HG03135 (cell line): Measurements from ENCODE around the gene TAS2R38.

Source experiments
- ATAC-seq: cut with Tn5 transposase; IDR thresholded peaks from one replicate; pipeline ENCODE4 v1.9.1; 2021; ENCODE audit warnings: mild to moderate bottlenecking, moderate library complexity; ENCODE audit not compliant: unreplicated experiment

The TAS2R38 gene

DNA sequence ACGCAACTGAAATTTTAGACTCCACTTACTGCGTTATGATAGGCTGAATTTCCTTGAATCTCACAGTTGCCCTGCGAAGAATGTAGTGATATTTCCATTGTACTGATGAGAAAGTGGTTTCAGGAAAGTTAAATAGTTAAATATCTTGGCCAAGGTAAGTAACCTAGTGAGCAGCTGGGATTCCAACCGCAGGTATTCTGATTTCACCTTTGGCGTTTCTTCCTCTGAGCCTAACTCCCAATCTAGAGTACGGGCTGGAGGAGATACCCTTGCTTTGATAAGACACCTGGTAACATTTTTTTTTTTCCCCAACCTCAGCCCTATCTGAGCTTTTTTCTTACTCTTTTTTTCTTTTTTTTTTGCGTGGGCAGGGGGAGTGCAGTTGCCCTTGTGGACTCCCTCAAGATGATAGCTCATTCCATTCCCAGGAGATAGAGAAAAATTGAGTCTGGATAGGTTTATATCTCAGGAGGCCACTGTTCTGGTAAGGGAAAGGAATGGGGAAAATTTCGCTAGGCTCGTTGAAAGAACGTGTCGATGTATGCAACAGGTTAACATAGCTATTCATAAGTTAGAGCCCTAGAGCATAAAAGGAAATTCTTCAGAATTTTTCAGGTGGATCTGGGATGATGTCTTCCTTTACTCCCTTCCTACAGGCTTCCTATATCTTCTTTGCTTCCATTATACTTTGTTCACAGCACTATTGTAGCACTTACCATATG is 3.1 kb upstream of the TAS2R38 start:
- no peak for ATAC-seq

DNA sequence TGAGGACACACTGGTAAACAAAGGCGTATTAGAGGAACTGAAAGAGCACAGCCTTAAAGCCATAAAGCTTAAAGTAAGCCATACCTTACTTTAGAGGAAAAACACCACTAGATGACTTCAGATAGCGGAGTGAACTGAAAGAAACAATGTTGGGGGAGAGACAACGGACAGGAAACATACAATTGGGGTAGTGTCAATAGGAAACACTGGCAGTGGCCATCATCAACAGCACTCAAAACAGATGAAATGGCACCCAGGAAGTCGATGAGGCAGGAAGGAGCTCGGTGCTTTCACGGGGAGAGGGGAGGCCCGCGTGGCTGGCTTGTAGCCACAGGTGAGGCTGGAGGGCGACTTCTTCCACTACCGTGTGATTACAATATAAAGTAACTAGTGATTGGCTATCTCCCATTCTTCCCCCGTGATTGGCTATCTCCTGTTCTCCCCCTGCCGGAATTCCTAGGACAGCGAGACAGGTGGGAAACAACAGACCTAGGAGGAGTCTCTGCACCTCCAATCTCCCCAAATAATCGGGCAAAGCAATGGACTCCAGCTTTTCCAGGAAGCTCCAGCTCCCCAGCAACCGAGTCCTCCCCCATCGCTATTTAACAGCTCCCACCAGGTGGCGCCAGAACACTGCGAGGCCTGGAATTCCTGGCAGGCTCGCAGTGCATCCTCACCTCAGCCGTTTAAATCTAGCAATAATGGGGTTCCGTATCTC is 2.4 kb upstream of the TAS2R38 start:
- peak; percentile 71 for ATAC-seq

DNA sequence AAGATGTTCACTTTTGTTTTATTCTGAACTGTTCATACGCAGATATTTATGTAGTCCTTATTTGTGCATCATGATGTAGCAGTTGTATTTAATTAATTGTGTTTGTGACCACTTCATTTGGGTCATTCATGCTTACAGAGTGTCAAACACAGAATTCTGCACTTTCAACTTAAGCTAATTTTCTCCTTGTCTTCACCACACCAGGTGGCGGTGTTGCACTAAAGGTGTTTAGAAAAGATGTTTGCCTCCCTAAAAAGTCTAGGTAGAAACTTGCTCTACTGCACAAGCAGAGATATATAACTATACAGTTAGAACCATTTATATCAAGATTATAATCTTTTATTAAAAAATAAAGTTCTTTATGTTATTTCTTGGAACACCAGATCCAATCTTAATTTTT is 1.3 kb upstream of the TAS2R38 start:
- ATAC-seq = no peak

DNA sequence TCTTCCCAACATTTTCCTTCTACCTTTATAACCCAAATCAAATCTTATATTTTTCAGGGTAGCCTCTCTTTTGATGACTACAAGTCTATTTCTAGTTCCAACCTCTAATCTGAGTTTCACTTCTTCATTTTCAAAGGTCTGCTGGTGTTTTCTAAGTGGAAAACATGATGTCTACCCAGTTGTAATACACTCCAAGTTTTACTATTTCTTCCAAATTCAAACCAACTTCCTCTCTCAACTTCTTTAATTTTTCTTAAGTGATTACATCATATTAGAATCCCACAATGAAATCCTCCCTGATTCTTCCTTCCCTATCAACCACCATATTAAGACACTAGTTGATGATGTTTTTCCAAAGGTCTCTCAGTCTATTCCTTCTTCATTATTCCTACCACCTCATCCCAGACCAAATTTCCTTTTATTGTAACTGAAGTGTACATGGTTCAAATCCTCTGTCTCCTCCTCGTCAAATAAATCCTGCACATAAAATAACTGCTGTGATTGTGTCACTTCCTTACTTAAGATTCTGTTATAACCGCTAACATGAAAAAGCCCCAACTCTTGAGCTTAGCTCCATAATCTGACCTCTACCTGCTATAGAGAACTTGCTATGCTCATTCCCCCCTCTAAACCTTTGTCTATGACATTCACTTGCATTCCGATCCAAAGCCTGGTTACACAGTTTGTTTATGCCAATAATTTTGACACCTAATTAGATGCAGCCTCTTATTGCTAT is 12.7 kb downstream of the TAS2R38 start:
- ATAC-seq = peak; percentile 70

DNA sequence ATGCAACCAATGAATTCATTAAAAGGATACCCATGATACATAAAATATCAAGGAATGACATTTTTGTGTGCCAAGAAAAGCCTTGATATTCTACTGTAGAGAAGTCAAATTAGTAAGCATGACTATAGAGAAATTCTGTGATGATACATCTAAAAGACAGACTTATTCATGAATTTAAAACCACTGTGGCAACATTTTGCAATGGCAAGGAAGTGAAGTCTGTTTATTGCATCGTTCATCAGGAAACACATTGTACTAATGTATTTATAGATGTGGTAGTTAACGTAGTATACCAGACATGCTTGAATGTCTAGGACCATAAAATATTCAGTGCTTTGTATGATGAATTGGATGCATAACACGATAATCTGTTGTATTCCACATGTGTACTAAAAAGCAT is 17.5 kb downstream of the TAS2R38 start:
- ATAC-seq = no peak

DNA sequence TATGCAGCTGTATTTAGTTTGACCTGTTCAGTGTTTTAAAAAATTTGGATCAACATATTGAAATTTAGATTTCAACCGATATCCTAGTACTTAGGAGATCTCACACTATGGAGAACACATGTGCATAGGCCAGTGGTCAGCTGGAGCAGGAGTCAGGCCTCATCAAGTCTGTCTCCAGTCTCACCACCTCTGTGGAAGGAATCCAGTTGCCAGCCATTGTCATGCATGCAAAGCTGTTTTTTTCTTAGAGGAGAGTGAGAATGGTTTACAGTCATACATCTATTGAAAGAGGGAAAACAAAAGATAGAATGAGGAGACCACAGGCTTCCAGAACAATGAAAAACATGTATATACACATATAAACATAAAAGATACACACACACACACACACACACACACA is 19.2 kb downstream of the TAS2R38 start:
- no peak for ATAC-seq

DNA sequence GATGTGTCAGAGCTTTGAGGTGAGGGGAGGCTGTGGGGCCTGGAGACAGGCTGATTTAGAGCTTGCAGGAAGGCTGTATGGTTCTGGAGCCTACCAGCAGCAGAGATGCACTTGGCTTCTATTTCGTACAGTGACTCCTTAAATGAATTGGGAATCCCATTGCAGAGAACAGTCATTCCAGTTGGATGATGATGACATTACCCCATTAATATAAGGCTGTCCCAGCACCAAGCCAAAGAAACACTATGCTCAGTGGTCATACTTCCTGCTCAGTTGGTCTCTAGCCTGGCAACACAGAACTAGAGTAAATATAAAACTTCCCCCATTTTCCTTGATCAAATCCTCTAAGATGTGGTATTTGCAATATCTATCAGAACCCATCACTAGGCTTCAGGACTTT is 21.1 kb downstream of the TAS2R38 start:
- no peak for ATAC-seq

DNA sequence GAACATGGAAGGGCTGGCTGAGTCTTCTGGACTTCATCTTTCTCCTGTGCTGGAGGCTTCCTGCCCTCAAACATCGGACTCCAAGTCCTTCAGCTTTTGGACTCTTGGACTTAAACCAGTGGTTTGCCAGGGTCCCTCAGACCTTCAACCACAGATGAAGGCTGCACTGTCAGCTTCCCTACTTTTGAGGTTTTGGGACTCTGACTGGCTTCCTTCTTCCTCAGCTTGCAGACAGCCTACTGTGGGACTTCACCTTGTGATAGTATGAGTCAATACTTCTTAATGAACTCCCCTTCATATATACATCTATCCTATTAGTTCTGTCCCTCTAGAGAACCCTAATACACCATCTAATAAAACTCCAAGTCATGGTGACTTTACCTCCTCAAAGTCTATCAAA is 22.8 kb downstream of the TAS2R38 start:
- ATAC-seq = no peak

DNA sequence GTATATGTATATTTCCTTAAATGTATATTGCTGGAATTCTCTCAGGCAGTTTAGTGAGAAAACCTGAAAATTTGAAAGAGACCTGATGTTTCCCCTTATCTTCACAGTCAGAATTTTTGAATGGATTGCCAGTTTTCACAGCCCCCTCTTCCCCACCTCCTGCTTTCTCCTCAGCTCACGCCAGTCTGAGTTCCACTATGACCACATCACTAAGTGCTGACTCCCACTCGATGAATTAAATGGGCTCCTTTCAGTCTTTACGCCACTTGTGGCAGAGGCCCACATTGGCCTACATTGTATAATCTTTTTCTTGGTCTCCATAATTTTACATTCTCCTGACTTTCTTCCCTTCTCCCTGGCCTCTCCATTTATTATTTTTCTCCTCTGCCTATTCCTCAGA is 23.7 kb downstream of the TAS2R38 start:
- ATAC-seq = no peak

DNA sequence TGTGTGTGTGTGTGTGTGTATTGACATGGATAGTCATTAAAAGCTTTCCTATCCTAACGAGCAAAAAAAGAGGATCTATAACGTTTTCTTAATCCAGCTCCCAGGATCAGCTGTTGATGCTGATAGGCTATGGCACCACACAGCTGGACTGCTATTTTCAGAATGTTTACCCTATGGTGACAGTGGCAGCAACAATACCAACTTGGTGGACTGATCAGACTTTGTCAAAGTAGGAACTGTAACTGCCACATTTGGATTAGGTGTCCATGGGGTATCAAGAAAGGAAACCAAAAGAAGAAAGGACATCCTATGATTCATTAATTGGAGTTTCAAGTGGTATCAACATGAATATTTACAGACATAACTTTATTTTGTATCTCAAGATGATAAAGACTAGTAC is 24.1 kb downstream of the TAS2R38 start:
- no peak for ATAC-seq

DNA sequence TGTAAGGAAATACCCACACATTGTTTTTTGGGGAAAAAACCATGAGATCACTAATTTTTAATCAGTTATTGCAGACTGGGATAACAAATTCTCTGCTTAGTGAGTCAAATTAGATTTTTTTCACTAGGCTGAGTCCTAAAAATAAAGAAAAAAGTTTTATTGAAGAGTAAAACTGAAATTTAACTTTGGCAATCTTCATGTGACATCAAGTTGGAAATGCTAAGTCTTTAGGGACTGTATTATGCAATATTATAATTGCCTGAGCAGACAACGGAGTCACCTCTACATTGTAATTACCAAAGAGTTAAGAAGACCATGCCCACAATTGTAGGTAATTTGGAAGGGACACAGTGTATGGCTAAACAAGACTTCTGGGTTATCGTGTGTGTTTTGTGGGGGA is 24.6 kb downstream of the TAS2R38 start:
- no peak for ATAC-seq

DNA sequence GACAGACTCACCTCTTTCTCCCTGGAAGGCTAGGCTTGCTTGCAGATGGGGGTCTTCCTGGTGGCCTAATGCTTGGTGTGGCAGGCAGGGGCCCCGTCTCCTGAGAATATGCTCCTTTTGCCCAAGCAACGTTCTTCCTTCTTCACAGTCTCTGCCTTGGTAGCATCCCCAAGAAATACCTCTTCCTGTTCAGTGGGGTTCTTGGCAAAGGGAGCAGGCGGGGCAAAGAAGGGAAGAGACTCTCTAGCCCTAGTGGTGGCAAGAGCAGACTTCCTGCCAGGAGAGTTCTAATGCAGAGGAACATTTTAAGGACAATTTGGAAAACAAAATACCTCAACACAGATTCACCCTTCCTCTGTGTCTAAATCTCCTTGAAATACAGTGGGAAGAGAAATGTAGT is 26.8 kb downstream of the TAS2R38 start, which contains the start of gene CLEC5A:
CLEC5A (minus strand) TSS at position 179 of the 400 bp plus-strand sequence. CDS start 682 bp downstream, outside the sequence.
- ATAC-seq = no peak

DNA sequence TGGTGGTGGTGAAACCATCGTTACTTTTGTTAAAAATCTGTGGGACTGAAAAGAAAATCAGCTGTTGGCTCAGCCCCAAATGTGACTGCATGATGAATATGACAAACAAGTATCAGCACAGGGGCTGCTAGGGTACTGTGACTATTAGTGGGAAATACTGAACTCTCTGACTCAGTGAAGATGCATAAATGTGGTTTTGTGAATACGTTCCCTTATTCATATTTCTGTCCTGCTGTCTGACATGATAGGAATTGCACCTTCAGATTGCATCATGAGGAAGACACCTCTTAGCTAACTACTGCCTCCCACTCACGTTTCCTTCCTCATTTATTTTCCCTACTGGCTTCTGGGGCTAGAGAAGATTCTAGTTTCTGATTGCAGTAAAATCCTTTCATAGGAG is 28.2 kb downstream of the TAS2R38 start:
- no peak for ATAC-seq

DNA sequence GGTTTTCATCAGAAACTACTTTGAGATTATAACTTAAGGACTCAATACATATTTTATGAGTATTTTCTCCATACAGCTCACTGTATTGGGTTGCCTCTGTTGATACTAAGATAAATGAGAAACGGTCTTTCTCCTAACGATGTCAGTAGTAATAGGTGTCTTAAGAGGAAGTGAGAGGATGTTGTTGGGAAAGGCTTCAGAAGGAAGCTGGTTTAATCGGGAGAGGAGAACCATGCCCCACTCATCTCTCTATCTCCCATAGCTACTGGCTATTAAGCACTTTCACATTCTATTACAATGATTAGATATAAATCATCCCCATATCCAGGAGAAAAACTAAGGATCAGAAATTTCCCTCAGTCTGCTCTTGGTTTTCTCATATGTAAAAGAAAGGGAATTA is 28.8 kb downstream of the TAS2R38 start:
- ATAC-seq = no peak

DNA sequence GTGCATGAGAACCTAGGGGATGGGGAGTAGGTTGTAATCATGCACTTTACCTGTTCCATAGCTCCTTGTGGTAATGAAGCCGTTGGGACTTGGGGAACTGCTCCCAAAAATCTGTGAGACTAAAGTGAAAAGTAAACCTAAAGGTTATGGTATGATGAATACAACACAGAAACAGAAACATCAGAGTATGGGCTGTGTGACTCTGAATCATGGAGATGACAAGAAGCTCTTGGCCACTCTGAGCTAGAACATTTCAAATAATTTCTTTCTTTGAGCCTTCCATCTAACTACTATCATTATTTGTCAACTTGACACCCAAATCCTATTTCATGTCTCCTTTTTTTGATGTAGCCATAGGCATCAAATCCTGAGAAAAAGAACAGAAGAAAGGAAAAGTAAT is 29.7 kb downstream of the TAS2R38 start:
- ATAC-seq = no peak

DNA sequence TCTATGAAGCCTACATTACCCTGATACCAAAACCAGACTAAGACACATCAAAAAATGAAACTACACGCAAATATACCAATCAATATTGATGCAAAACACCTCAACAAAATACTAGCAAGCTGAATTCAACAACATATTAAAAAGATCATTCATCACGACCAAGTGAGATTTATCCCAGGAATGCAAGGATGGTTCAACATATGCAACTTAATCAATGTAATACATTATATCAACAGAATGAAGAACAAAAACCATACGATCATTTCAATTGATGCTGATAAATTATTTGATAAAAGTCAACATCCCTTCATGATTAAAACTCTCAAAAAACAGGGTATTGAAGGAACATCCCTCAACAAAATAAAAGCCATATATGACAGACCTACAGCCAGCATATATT is 32.5 kb downstream of the TAS2R38 start:
- no peak for ATAC-seq

DNA sequence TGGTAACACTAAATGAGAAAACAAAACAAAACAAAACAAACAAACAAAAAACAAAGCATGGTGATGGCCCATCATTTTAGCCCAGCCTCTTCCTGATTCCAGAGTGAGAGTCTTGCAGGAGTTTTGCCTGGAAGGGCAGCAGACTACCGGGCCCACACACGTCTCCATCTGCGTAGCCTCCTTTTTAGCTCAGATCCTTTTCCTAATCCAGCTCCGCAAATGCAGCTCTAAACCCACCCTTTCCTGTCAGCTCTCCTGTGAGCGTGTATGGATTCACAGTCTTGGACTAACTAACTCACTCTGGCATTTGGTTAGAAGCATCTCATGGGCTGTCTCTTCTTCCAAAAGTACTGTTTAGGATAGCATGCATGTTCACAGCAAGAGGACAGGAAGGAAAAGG is 43.4 kb downstream of the TAS2R38 start:
- no peak for ATAC-seq

DNA sequence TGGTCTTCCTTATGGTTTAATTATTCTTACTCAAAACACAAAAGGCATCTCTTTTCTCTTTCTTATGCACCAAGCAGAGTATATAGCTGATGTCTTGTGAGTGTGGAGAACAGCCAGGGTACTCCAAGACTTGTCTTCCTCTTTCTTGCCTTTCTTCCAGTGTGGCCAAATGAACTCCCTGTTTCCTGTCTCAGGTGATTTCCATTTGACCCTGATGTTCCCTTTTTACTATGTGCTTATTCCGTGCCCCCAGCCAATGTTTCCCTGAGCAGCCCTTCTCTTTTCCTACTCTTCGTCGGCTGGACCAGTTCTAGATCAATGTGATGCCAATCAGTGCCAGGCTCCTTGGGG is 44.8 kb downstream of the TAS2R38 start:
- no peak for ATAC-seq

DNA sequence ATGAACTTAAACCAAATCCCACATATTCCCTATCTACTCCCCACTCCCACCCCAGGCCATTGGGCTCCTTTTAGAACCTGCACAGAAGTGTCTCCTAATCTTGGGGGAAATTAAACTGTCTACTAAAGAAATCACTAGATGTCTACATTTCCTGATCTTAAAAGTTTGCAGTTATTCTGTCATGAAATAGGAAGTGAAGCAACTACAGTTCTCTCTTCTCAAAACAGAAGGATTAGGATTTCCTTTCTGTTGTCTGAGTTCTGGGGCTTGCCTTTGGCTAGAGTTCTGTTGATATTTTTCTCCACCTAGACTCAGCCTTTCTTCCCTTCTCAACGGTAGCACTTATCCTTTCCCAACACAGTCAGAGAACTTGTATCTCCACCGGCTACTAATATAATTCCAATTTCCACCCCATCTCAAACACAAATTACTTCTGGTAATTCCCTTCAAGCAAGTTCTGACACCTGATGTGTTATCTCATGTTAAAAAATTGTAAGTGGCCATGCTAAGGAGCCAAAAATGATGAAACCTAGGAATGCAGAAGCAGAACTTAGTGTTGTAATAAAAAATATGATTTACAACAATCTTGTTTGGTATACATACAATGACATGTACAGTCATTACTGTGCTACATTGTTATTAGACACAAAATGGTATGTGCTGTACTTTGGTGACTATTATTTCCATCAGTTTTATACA is 45.3 kb downstream of the TAS2R38 start:
- ATAC-seq = no peak
